Measurements from ENCODE around the gene MEIS1. TPM values are rescaled to one million over a fixed set of nuclear protein-coding genes. Genes with fewer than 3 reads are reported as not detected.

MEIS1 gene
- total RNA-seq, 1 experiment from 2014 or later: 0.28 TPM

GRCh38 chr2:66437691-66438497 is 3.0 kb downstream of the MEIS1 start:
- peak; percentile 51 for DNase-seq
- Histone ChIP-seq H3K4me3 (ENCODE audit: insufficient read depth, low read depth, low read length) (no peak overlapping the region), H3K36me3 (replicated peaks; ENCODE audit: control insufficient read depth, insufficient read depth, low read length) (no peaks in the 10 kb centered on the region), H3K27me3 (ENCODE audit: control insufficient read depth, insufficient read depth, low read length) (peaks cover 98% of the 10 kb centered on the region)

- Histone ChIP-seq H3K36me3 (replicated peaks; ENCODE audit: control insufficient read depth, insufficient read depth, low read length) (no peaks in the 10 kb centered on the region), H3K27me3 (ENCODE audit: control insufficient read depth, insufficient read depth, low read length) (peaks cover 99% of the 10 kb centered on the region), H3K4me3 (ENCODE audit: insufficient read depth, low read depth, low read length) (no peak overlapping the region)
- no peak for DNase-seq
Observed at GRCh38 chr2:66438498-66438833, 3.5 kb downstream of the MEIS1 start.

- DNase-seq: peak; percentile 84
- H3K4me3 ChIP-seq (ENCODE audit: insufficient read depth, low read depth, low read length): peak overlapping the region; percentile 12
- H3K27me3 ChIP-seq (ENCODE audit: control insufficient read depth, insufficient read depth, low read length): peaks cover 99% of the 10 kb centered on the region
- H3K36me3 ChIP-seq (replicated peaks; ENCODE audit: control insufficient read depth, insufficient read depth, low read length): no peaks in the 10 kb centered on the region
Observed at GRCh38 chr2:66438891-66439811, 4.2 kb downstream of the MEIS1 start.

- Histone ChIP-seq H3K27me3 (ENCODE audit: control insufficient read depth, insufficient read depth, low read length) (peaks cover 99% of the 10 kb centered on the region), H3K4me3 (ENCODE audit: insufficient read depth, low read depth, low read length) (no peak overlapping the region), H3K36me3 (replicated peaks; ENCODE audit: control insufficient read depth, insufficient read depth, low read length) (no peaks in the 10 kb centered on the region)
- peak; percentile 49 for DNase-seq
Observed at GRCh38 chr2:66439812-66440542, 5.1 kb downstream of the MEIS1 start.

- peak; percentile 37 for DNase-seq
- no peaks in the 10 kb centered on the region for H3K36me3 ChIP-seq (replicated peaks; ENCODE audit: control insufficient read depth, insufficient read depth, low read length)
- no peak overlapping the region for H3K4me3 ChIP-seq (ENCODE audit: insufficient read depth, low read depth, low read length)
- H3K27me3 ChIP-seq (ENCODE audit: control insufficient read depth, insufficient read depth, low read length): peaks cover 99% of the 10 kb centered on the region
Observed at GRCh38 chr2:66440708-66441497, 6.0 kb downstream of the MEIS1 start.

GRCh38 chr2:66441581-66442320 is 6.8 kb downstream of the MEIS1 start:
- Histone ChIP-seq H3K36me3 (replicated peaks; ENCODE audit: control insufficient read depth, insufficient read depth, low read length) (no peaks in the 10 kb centered on the region), H3K4me3 (ENCODE audit: insufficient read depth, low read depth, low read length) (no peak overlapping the region), H3K27me3 (ENCODE audit: control insufficient read depth, insufficient read depth, low read length) (peaks cover 99% of the 10 kb centered on the region)
- peak; percentile 60 for DNase-seq

- H3K36me3 ChIP-seq (replicated peaks; ENCODE audit: control insufficient read depth, insufficient read depth, low read length): no peaks in the 10 kb centered on the region
- H3K4me3 ChIP-seq (ENCODE audit: insufficient read depth, low read depth, low read length): no peak overlapping the region
- peaks cover 97% of the 10 kb centered on the region for H3K27me3 ChIP-seq (ENCODE audit: control insufficient read depth, insufficient read depth, low read length)
- DNase-seq: no peak
Observed at GRCh38 chr2:66442516-66443185, 7.7 kb downstream of the MEIS1 start.

GRCh38 chr2:66443186-66443978 is 8.5 kb downstream of the MEIS1 start:
- no peaks in the 10 kb centered on the region for H3K36me3 ChIP-seq (replicated peaks; ENCODE audit: control insufficient read depth, insufficient read depth, low read length)
- H3K4me3 ChIP-seq (ENCODE audit: insufficient read depth, low read depth, low read length): no peak overlapping the region
- H3K27me3 ChIP-seq (ENCODE audit: control insufficient read depth, insufficient read depth, low read length): peaks cover 94% of the 10 kb centered on the region
- peak; percentile 22 for DNase-seq

- peak; percentile 41 for DNase-seq
- H3K36me3 ChIP-seq (replicated peaks; ENCODE audit: control insufficient read depth, insufficient read depth, low read length): no peaks in the 10 kb centered on the region
- no peak overlapping the region for H3K4me3 ChIP-seq (ENCODE audit: insufficient read depth, low read depth, low read length)
- H3K27me3 ChIP-seq (ENCODE audit: control insufficient read depth, insufficient read depth, low read length): peaks cover 85% of the 10 kb centered on the region
Observed at GRCh38 chr2:66443979-66444861, 9.3 kb downstream of the MEIS1 start.

- H3K27me3 ChIP-seq (ENCODE audit: control insufficient read depth, insufficient read depth, low read length): peaks cover 74% of the 10 kb centered on the region
Observed at GRCh38 chr2:66445076-66445924, 10.4 kb downstream of the MEIS1 start.

More at GRCh38 chr2:66445076-66445924, 10.4 kb downstream of the MEIS1 start:
- Histone ChIP-seq H3K4me3 (ENCODE audit: insufficient read depth, low read depth, low read length) (peak overlapping the region; percentile 27), H3K36me3 (replicated peaks; ENCODE audit: control insufficient read depth, insufficient read depth, low read length) (no peaks in the 10 kb centered on the region)
- peak; percentile 73 for DNase-seq
